ENCODE data around the gene PAGR1.

DNA sequence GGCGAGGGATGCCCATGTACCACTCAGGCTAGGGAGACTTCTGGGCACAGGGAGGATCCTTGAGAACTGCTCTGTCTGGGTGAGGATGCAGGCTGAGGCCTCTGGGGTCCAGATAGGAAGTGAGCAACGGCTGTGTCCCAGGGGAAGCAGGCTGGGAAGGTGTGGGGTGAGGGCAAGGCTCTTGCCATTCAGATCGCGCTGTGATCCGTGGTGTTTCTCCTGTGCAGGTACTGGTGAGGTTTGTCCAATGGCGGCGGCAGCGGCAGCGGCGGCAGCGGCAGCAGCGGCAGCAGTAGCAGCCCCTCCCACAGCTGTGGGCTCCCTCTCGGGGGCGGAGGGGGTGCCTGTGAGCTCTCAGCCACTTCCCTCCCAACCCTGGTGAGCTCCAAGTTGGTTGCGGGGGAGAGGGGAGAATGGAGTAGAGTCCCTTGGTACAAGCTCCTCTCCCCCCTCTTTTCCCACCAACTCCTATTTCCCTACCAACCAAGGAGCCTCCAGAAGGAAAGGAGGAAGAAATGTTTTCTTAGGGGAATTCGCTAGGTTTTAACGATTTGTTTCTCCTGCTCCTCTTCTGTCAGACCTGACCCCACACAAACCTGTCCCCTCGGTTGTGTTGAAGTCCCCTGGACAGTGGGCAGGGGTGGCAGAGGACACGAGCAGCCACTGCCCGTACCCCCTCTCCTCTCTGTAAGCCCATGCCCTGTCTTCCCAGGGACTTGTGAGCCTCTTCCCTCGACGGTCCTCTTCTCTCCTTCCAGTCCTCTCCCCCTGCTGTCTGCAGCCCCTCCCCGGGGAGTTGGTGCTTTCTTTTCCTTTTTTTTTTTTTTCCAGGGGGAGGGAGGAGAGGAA lies 5.9 kb upstream of the PAGR1 start:
- no peak for TF ChIP-seq POLR2AphosphoS5 (IDR thresholded peaks at IDR 0.05; ENCODE audit: low read depth, low read length)
- TF ChIP-seq, protein P1, sequence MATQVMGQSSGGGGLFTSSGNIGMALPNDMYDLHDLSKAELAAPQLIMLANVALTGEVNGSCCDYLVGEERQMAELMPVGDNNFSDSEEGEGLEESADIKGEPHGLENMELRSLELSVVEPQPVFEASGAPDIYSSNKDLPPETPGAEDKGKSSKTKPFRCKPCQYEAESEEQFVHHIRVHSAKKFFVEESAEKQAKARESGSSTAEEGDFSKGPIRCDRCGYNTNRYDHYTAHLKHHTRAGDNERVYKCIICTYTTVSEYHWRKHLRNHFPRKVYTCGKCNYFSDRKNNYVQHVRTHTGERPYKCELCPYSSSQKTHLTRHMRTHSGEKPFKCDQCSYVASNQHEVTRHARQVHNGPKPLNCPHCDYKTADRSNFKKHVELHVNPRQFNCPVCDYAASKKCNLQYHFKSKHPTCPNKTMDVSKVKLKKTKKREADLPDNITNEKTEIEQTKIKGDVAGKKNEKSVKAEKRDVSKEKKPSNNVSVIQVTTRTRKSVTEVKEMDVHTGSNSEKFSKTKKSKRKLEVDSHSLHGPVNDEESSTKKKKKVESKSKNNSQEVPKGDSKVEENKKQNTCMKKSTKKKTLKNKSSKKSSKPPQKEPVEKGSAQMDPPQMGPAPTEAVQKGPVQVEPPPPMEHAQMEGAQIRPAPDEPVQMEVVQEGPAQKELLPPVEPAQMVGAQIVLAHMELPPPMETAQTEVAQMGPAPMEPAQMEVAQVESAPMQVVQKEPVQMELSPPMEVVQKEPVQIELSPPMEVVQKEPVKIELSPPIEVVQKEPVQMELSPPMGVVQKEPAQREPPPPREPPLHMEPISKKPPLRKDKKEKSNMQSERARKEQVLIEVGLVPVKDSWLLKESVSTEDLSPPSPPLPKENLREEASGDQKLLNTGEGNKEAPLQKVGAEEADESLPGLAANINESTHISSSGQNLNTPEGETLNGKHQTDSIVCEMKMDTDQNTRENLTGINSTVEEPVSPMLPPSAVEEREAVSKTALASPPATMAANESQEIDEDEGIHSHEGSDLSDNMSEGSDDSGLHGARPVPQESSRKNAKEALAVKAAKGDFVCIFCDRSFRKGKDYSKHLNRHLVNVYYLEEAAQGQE (IDR thresholded peaks at IDR 0.05; ENCODE audit: insufficient read depth in 1 of 2, low read depth in 2 of 2, low read length in 2 of 2), result no peak

All from PFSK-1 (cell line).